Lower lobe of right lung (tissue), 2 donors: ENCODE results near the gene ACTG1. TPM values are rescaled to one million over a fixed set of nuclear protein-coding genes. Genes with fewer than 3 reads are reported as not detected.

Experiments used
- ATAC-seq, 2 donors: fragments of 200-7000 bp; cut with Tn5 transposase; one replicate each; pipeline ENCODE4 v1.9.1; 2020 to 2022; ENCODE audit warnings: mild to moderate bottlenecking in 2 of 2, moderate library complexity in 2 of 2
- DNase-seq: peaks from one replicate; pipeline ENCODE4 v3.0.0-alpha.2; 2020
- H3K27ac ChIP-seq: fragments of 200-600 bp; one replicate; pipeline ENCODE4 v1.8.0; 2022
- H3K27me3 ChIP-seq: fragments of 200-600 bp; one replicate; pipeline ENCODE4 v1.8.0; 2022; ENCODE audit warnings: low read depth
- H3K36me3 ChIP-seq: fragments of 200-600 bp; one replicate; pipeline ENCODE4 v1.8.0; 2022; ENCODE audit warnings: mild to moderate bottlenecking
- H3K4me1 ChIP-seq: fragments of 200-600 bp; one replicate; pipeline ENCODE4 v1.8.0; 2022
- H3K4me3 ChIP-seq: fragments of 200-600 bp; one replicate; pipeline ENCODE4 v1.8.0; 2022; ENCODE audit warnings: mild to moderate bottlenecking
- H3K9me3 ChIP-seq: fragments of 200-600 bp; one replicate; pipeline ENCODE4 v1.8.0; 2022
- CTCF ChIP-seq: fragments of 200-600 bp; IDR thresholded peaks from one replicate; pipeline ENCODE4 v1.8.0; 2022; ENCODE audit warnings: antibody characterized with exemption, mild to moderate bottlenecking
- intact Hi-C: fragments of 100-400 bp; cut with DNase I; formaldehyde crosslinking; loops from one replicate; pipeline ENCODE4 v1.11.0; 2022
- total RNA-seq: library from RNA; stranded (reverse); fragmentation: NEBNext Ultra II Directional; extraction: Animal tissue kit (Norgen Biotek cat#: 25700); gene quantifications from one replicate; pipeline ENCODE4 v1.2.1, GENCODE V29; 2021
- donor health status: DM: no; HTN: yes; CAD: no; lungs with severe emphysema.

ACTG1 gene
- total RNA-seq, 1 donor from 2014 or later, result 1,821 TPM

- Histone ChIP-seq H3K9me3 (no peaks in the 10 kb centered on the region), H3K27me3 (peaks cover 7% of the 10 kb centered on the region), H3K27ac (no peak overlapping the region), H3K36me3 (no peaks in the 10 kb centered on the region), H3K4me1 (peaks cover 26% of the 10 kb centered on the region), H3K4me3 (no peak overlapping the region)
- intact Hi-C loops, result no loop called here
- DNase-seq (no peak), ATAC-seq (no peak)
- no peak for TF ChIP-seq CTCF
Observed at GRCh38 chr17:81482673-81483072, 29.9 kb downstream of the ACTG1 start.

GRCh38 chr17:81481815-81482505, 30.6 kb downstream of the ACTG1 start:
- H3K27me3 ChIP-seq, result peaks cover 7% of the 10 kb centered on the region
- ATAC-seq (no peak), DNase-seq (no peak)
- H3K27ac ChIP-seq, result no peak overlapping the region
- intact Hi-C loops, result no loop called here
- peak overlapping the region; percentile 50 for H3K4me3 ChIP-seq
- H3K36me3 ChIP-seq, result no peaks in the 10 kb centered on the region
- no peak for TF ChIP-seq CTCF
- H3K4me1 ChIP-seq, result peaks cover 22% of the 10 kb centered on the region
- H3K9me3 ChIP-seq, result no peaks in the 10 kb centered on the region

GRCh38 chr17:81481073-81481799, 31.4 kb downstream of the ACTG1 start:
- Histone ChIP-seq H3K4me1 (peaks cover 22% of the 10 kb centered on the region), H3K36me3 (no peaks in the 10 kb centered on the region), H3K9me3 (no peaks in the 10 kb centered on the region), H3K27ac (no peak overlapping the region), H3K27me3 (peaks cover 7% of the 10 kb centered on the region), H3K4me3 (peak overlapping the region; percentile 50)
- peak; percentile 73 for DNase-seq
- TF ChIP-seq CTCF, result no peak
- intact Hi-C loops, result no loop called here
- ATAC-seq, result peak; percentile 80

GRCh38 chr17:81480140-81481072, 32.2 kb downstream of the ACTG1 start:
- H3K27ac ChIP-seq, result no peak overlapping the region
- H3K36me3 ChIP-seq, result no peaks in the 10 kb centered on the region
- no peak for ATAC-seq
- peaks cover 7% of the 10 kb centered on the region for H3K27me3 ChIP-seq
- intact Hi-C loops, result no loop called here
- peaks cover 22% of the 10 kb centered on the region for H3K4me1 ChIP-seq
- H3K9me3 ChIP-seq, result no peaks in the 10 kb centered on the region
- DNase-seq, result no peak
- no peak overlapping the region for H3K4me3 ChIP-seq
- no peak for TF ChIP-seq CTCF
